HL-60 (cell line): ENCODE results near the gene CAMTA1.

Source experiments
- DNase-seq, 2 experiments: peaks; one replicate each; pipeline ENCODE4 v3.0.0-alpha.2; 2010 to 2020; ENCODE audit warnings: low read depth in 1 of 2, low spot score in 1 of 2
- H3K27ac ChIP-seq: fragments of 250-450 bp; sonication (Bioruptor Pico); replicated peaks from 2 replicates; pipeline ENCODE4 v1.5.1; 2020; ENCODE audit warnings: mild to moderate bottlenecking, moderate library complexity
- H3K27me3 ChIP-seq: fragments of 250-450 bp; sonication (Bioruptor Pico); 2 replicates; pipeline ENCODE4 v1.5.1; 2021; ENCODE audit warnings: mild to moderate bottlenecking, moderate library complexity; ENCODE audit not compliant: insufficient read depth, poor library complexity, severe bottlenecking
- H3K4me3 ChIP-seq: replicated peaks from 2 replicates; pipeline ENCODE4 v1.5.1; 2011; ENCODE audit warnings: mild to moderate bottlenecking, control low read depth, low read length; ENCODE audit not compliant: insufficient read depth
- CTCF ChIP-seq: IDR thresholded peaks from one replicate; pipeline ENCODE4 v1.5.1; 2011; ENCODE audit warnings: low read length, control low read depth, inconsistent platforms; ENCODE audit not compliant: insufficient read depth
- GABPA ChIP-seq: IDR thresholded peaks from 2 replicates; pipeline ENCODE4 v1.6.1; 2012; ENCODE audit warnings: low read depth
- POLR2AphosphoS5 ChIP-seq: IDR thresholded peaks from 2 replicates; pipeline ENCODE4 v1.6.1; 2012; ENCODE audit warnings: low read depth
- REST ChIP-seq: IDR thresholded peaks from 2 replicates; pipeline ENCODE4 v1.6.1; 2012; ENCODE audit warnings: low read depth; ENCODE audit not compliant: insufficient replicate concordance
- SPI1 ChIP-seq: IDR thresholded peaks from 2 replicates; pipeline ENCODE4 v1.6.1; 2012; ENCODE audit warnings: low read depth, mild to moderate bottlenecking, borderline replicate concordance

CAMTA1 gene

GRCh38 chr1:7255303-7256058 is 470.2 kb downstream of the CAMTA1 start:
- no peak overlapping the region for H3K4me3 ChIP-seq
- no peak for DNase-seq
- H3K27me3 ChIP-seq = no peaks in the 10 kb centered on the region
- no peak overlapping the region for H3K27ac ChIP-seq
- no peak for TF ChIP-seq POLR2AphosphoS5
- no peak for TF ChIP-seq SPI1
- TF ChIP-seq REST = no peak
- TF ChIP-seq GABPA = no peak
- TF ChIP-seq CTCF = no peak

- H3K4me3 ChIP-seq = no peak overlapping the region
- H3K27ac ChIP-seq = no peak overlapping the region
- DNase-seq = no peak
- no peak for TF ChIP-seq CTCF
- TF ChIP-seq POLR2AphosphoS5 = no peak
- no peak for TF ChIP-seq GABPA
- no peak for TF ChIP-seq SPI1
- TF ChIP-seq REST = no peak
- no peaks in the 10 kb centered on the region for H3K27me3 ChIP-seq
Observed at GRCh38 chr1:7256526-7256925, 471.3 kb downstream of the CAMTA1 start.

GRCh38 chr1:7257225-7257624 is 472.0 kb downstream of the CAMTA1 start:
- Histone ChIP-seq H3K27ac (no peak overlapping the region), H3K4me3 (no peak overlapping the region), H3K27me3 (no peaks in the 10 kb centered on the region)
- no peak for DNase-seq
- TF ChIP-seq SPI1 (no peak), CTCF (no peak), REST (no peak), POLR2AphosphoS5 (no peak), GABPA (no peak)
